ENCODE data around the gene CELF5.

DNA sequence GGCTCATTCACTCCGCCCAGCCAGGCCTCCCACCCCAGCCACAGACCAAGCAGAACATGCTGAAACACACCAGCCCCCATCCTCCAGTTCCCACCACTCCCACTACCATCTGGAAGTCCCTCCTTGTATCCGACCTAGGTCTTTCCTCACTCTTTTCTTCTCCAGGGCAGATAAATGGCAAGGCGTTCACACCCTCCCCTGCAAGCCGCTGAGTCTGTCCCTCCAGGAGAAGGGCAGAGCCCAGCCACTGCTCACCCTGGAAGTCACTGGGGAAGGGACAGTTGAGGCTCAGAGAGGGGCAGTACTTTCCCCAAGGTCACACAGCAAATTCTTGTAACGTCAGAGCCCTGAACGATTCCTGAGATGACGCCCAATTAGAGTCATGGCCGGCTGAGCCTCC is 96.4 kb downstream of the CELF5 start:
- TF ChIP-seq, protein P1, sequence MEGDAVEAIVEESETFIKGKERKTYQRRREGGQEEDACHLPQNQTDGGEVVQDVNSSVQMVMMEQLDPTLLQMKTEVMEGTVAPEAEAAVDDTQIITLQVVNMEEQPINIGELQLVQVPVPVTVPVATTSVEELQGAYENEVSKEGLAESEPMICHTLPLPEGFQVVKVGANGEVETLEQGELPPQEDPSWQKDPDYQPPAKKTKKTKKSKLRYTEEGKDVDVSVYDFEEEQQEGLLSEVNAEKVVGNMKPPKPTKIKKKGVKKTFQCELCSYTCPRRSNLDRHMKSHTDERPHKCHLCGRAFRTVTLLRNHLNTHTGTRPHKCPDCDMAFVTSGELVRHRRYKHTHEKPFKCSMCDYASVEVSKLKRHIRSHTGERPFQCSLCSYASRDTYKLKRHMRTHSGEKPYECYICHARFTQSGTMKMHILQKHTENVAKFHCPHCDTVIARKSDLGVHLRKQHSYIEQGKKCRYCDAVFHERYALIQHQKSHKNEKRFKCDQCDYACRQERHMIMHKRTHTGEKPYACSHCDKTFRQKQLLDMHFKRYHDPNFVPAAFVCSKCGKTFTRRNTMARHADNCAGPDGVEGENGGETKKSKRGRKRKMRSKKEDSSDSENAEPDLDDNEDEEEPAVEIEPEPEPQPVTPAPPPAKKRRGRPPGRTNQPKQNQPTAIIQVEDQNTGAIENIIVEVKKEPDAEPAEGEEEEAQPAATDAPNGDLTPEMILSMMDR (IDR thresholded peaks at IDR 0.05) = no peak
- TF ChIP-seq POLR2A (IDR thresholded peaks at IDR 0.05) = no peak
- no peak for TF ChIP-seq POLR2AphosphoS5 (IDR thresholded peaks at IDR 0.05)
